KMS-11 (cell line): Measurements from ENCODE around the gene KAT2A.

Experiments used
- H2AFZ ChIP-seq: fragments of 200-600 bp; sonication (generic); 2 replicates; pipeline ENCODE4 v1.6.1; 2016; ENCODE audit warnings: antibody characterized with exemption, mixed run types, low read depth
- H3K27ac ChIP-seq: fragments of 200-600 bp; sonication (generic); 2 replicates; pipeline ENCODE4 v1.6.1; 2016; ENCODE audit warnings: mild to moderate bottlenecking, mixed run types
- H3K27me3 ChIP-seq: fragments of 200-600 bp; sonication (generic); 2 replicates; pipeline ENCODE4 v1.6.1; 2017; ENCODE audit warnings: mild to moderate bottlenecking, low read depth, mixed run types, moderate library complexity; ENCODE audit not compliant: insufficient read depth
- H3K36me3 ChIP-seq: fragments of 200-600 bp; sonication (generic); 2 replicates; pipeline ENCODE4 v1.6.1; 2017; ENCODE audit warnings: mild to moderate bottlenecking, mixed run types; ENCODE audit not compliant: insufficient read depth
- H3K4me1 ChIP-seq: fragments of 200-600 bp; sonication (generic); 2 replicates; pipeline ENCODE4 v1.6.1; 2016; ENCODE audit warnings: mild to moderate bottlenecking, low read depth, mixed run types; ENCODE audit not compliant: poor library complexity, severe bottlenecking
- H3K4me2 ChIP-seq: fragments of 200-600 bp; sonication (generic); 2 replicates; pipeline ENCODE4 v1.7.0; 2016; ENCODE audit warnings: mild to moderate bottlenecking, mixed run types
- H3K4me3 ChIP-seq: fragments of 200-600 bp; sonication (generic); IDR thresholded peaks from 2 replicates; pipeline ENCODE4 v1.6.1; 2017; ENCODE audit warnings: low read depth, low read length, mixed read lengths; ENCODE audit not compliant: insufficient read depth
- H3K79me2 ChIP-seq: fragments of 200-600 bp; sonication (generic); 2 replicates; pipeline ENCODE4 v1.6.1; 2016; ENCODE audit warnings: low read depth, mixed run types; ENCODE audit not compliant: insufficient read depth
- H3K9ac ChIP-seq: fragments of 200-600 bp; sonication (generic); 2 replicates; pipeline ENCODE4 v1.6.1; 2016; ENCODE audit warnings: mild to moderate bottlenecking, mixed run types
- H4K20me1 ChIP-seq: fragments of 200-600 bp; sonication (generic); 2 replicates; pipeline ENCODE4 v1.6.1; 2016; ENCODE audit warnings: mild to moderate bottlenecking, mixed run types; ENCODE audit not compliant: insufficient read depth
- TF ChIP-seq, protein P1 (sequence below): fragments of 200-600 bp; sonication (generic); conservative IDR thresholded peaks from 2 replicates; pipeline ENCODE4 v1.6.1; 2017; ENCODE audit warnings: low read depth, mild to moderate bottlenecking, antibody characterized with exemption, low read length, moderate library complexity, mixed read lengths

KAT2A gene

GRCh38 chr17:42120770-42121769 is at the start of gene KAT2A:
Gene KAT2A, minus strand, starts transcription at chr17:42121367. Its CDS starts 63 bp downstream, at chr17:42121304.
- Histone ChIP-seq H3K4me3 (no peak within 1 kb of the TSS), H3K9ac (peak within 1 kb of the TSS; percentile 95), H3K79me2 (no peaks in the 10 kb centered on the region), H2AFZ (peak within 1 kb of the TSS; percentile 67), H3K36me3 (no peaks in the 10 kb centered on the region), H3K4me2 (peak within 1 kb of the TSS; percentile 90), H4K20me1 (no peaks in the 10 kb centered on the region), H3K27me3 (no peaks in the 10 kb centered on the region), H3K27ac (peak within 1 kb of the TSS; percentile 58), H3K4me1 (peaks cover 37% of the 10 kb centered on the region)
- TF ChIP-seq, protein P1, sequence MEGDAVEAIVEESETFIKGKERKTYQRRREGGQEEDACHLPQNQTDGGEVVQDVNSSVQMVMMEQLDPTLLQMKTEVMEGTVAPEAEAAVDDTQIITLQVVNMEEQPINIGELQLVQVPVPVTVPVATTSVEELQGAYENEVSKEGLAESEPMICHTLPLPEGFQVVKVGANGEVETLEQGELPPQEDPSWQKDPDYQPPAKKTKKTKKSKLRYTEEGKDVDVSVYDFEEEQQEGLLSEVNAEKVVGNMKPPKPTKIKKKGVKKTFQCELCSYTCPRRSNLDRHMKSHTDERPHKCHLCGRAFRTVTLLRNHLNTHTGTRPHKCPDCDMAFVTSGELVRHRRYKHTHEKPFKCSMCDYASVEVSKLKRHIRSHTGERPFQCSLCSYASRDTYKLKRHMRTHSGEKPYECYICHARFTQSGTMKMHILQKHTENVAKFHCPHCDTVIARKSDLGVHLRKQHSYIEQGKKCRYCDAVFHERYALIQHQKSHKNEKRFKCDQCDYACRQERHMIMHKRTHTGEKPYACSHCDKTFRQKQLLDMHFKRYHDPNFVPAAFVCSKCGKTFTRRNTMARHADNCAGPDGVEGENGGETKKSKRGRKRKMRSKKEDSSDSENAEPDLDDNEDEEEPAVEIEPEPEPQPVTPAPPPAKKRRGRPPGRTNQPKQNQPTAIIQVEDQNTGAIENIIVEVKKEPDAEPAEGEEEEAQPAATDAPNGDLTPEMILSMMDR: no peak

- Histone ChIP-seq H4K20me1 (no peaks in the 10 kb centered on the region), H3K4me3 (no peak overlapping the region), H3K4me1 (no peaks in the 10 kb centered on the region), H2AFZ (no peak overlapping the region), H3K79me2 (no peaks in the 10 kb centered on the region), H3K9ac (no peak overlapping the region), H3K27ac (no peak overlapping the region), H3K4me2 (no peak overlapping the region), H3K36me3 (no peaks in the 10 kb centered on the region), H3K27me3 (peaks cover 6% of the 10 kb centered on the region)
- TF ChIP-seq, protein P1: no peak
These were observed 48.2 kb upstream of the KAT2A start for GRCh38 chr17:42169351-42169750.

DNA sequence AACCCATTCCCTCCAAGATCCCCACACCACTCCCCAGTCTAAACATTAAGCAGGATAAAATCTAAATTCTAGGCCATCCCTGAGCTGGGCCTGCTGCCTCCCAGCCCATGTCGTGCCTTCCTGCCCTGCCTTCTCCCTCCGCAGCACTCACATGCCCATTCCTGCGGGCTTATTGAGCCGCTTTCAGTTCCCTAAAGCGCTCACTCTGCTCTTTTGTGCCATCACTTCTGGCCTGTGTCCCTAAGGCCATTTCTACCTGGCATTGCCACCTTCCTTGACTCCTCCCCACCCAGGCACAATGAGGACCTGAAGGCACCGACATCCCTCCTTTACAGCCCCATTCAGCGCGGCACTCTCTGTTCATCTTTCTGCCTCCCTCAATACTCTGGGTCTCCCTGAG is 46.6 kb upstream of the KAT2A start:
- no peak overlapping the region for H2AFZ ChIP-seq
- no peaks in the 10 kb centered on the region for H4K20me1 ChIP-seq
- H3K27ac ChIP-seq: no peak overlapping the region
- no peaks in the 10 kb centered on the region for H3K79me2 ChIP-seq
- no peaks in the 10 kb centered on the region for H3K36me3 ChIP-seq
- no peak overlapping the region for H3K4me3 ChIP-seq
- peaks cover 6% of the 10 kb centered on the region for H3K27me3 ChIP-seq
- H3K4me1 ChIP-seq: no peaks in the 10 kb centered on the region
- H3K9ac ChIP-seq: no peak overlapping the region
- TF ChIP-seq, protein P1: no peak
- H3K4me2 ChIP-seq: no peak overlapping the region

- Histone ChIP-seq H3K4me1 (no peaks in the 10 kb centered on the region), H3K4me3 (no peak overlapping the region), H3K36me3 (no peaks in the 10 kb centered on the region), H3K9ac (no peak overlapping the region), H3K27ac (no peak overlapping the region), H3K27me3 (peaks cover 6% of the 10 kb centered on the region), H2AFZ (no peak overlapping the region), H3K4me2 (no peak overlapping the region), H4K20me1 (no peaks in the 10 kb centered on the region), H3K79me2 (no peaks in the 10 kb centered on the region)
- TF ChIP-seq, protein P1: no peak
These were observed 45.1 kb upstream of the KAT2A start for GRCh38 chr17:42166196-42166763.
